HG02970 (cell line): ENCODE data around the gene TMEM31.

ENCODE experiments used
- ATAC-seq: cut with Tn5 transposase; IDR thresholded peaks from one replicate; pipeline ENCODE4 v1.9.1; 2021; ENCODE audit warnings: mild to moderate bottlenecking, moderate library complexity, moderate number of reproducible peaks; ENCODE audit not compliant: unreplicated experiment, low FRiP score

Gene TMEM31

GRCh38 chrX:103710609-103711008 lies at the start of gene TMEM31:
TMEM31 (plus strand) TSS chrX:103710909; CDS start chrX:103712259, 1,350 bp downstream.
- ATAC-seq: no peak

GRCh38 chrX:103663981-103664762 lies 46.5 kb upstream of the TMEM31 start:
- ATAC-seq: no peak

GRCh38 chrX:103666202-103667107 lies 44.3 kb upstream of the TMEM31 start:
- ATAC-seq: no peak

- ATAC-seq: no peak
Observed at GRCh38 chrX:103669745-103670144, 41.0 kb upstream of the TMEM31 start.

- no peak for ATAC-seq
Observed at GRCh38 chrX:103674531-103675454, 35.9 kb upstream of the TMEM31 start.

GRCh38 chrX:103678199-103678993 lies 32.3 kb upstream of the TMEM31 start:
- no peak for ATAC-seq

GRCh38 chrX:103681443-103681842 lies 29.3 kb upstream of the TMEM31 start:
- no peak for ATAC-seq

GRCh38 chrX:103685396-103685795 lies 25.3 kb upstream of the TMEM31 start:
- ATAC-seq: no peak

GRCh38 chrX:103686199-103687072 lies 24.3 kb upstream of the TMEM31 start, which contains the start of gene MORF4L2:
MORF4L2 (minus strand) TSS chrX:103686699; CDS start chrX:103677027, 9,672 bp downstream.
- peak; percentile 92 for ATAC-seq

- ATAC-seq: peak; percentile 50
Observed at GRCh38 chrX:103687073-103687695, 23.5 kb upstream of the TMEM31 start.

GRCh38 chrX:103687696-103688201 lies 23.0 kb upstream of the TMEM31 start:
- ATAC-seq: no peak

- no peak for ATAC-seq
Observed at GRCh38 chrX:103688946-103689345, 21.8 kb upstream of the TMEM31 start.

GRCh38 chrX:103691059-103691458 lies 19.6 kb upstream of the TMEM31 start:
- ATAC-seq: no peak

- no peak for ATAC-seq
Observed at GRCh38 chrX:103697687-103698086, 13.0 kb upstream of the TMEM31 start.

- ATAC-seq: no peak
Observed at GRCh38 chrX:103699243-103699642, 11.5 kb upstream of the TMEM31 start.

- ATAC-seq: no peak
Observed at GRCh38 chrX:103704863-103705262, 5.8 kb upstream of the TMEM31 start.

GRCh38 chrX:103716962-103717361 lies 6.3 kb downstream of the TMEM31 start:
- ATAC-seq: no peak

GRCh38 chrX:103718120-103718519 lies 7.4 kb downstream of the TMEM31 start:
- no peak for ATAC-seq
